Neural cell (in vitro differentiated cells): Measurements from ENCODE around the gene MOBP. TPM values are rescaled to one million over a fixed set of nuclear protein-coding genes. Genes with fewer than 3 reads are reported as not detected.

Experiments used
- H2AFZ ChIP-seq: fragments of 200-600, 300-800 bp; sonication (generic), shearing (Covaris generic); 2 replicates; pipeline ENCODE4 v1.6.0; 2014; ENCODE audit warnings: low read depth, mild to moderate bottlenecking, antibody characterized with exemption, low read length, moderate library complexity
- H3F3A ChIP-seq: fragments of 200-600 bp; shearing (Covaris generic); 2 replicates; pipeline ENCODE4 v1.6.1; 2016; ENCODE audit warnings: mild to moderate bottlenecking, moderate library complexity, mixed read lengths, antibody characterized with exemption, low read length; ENCODE audit not compliant: insufficient read depth, poor library complexity, severe bottlenecking
- H3K27ac ChIP-seq: fragments of 200-600, 300-800 bp; sonication (generic), shearing (Covaris generic); 2 replicates; pipeline ENCODE4 v1.5.1; 2014; ENCODE audit warnings: mild to moderate bottlenecking, low read length, moderate library complexity
- H3K27me3 ChIP-seq: fragments of 300-800, 200-600 bp; sonication (generic), shearing (Covaris generic); 2 replicates; pipeline ENCODE4 v1.6.0; 2014; ENCODE audit warnings: mild to moderate bottlenecking, low read depth, low read length, moderate library complexity; ENCODE audit not compliant: insufficient read depth
- H3K36me3 ChIP-seq: fragments of 300-800, 200-600 bp; sonication (generic), shearing (Covaris generic); 2 replicates; pipeline ENCODE4 v1.5.1; 2014; ENCODE audit warnings: mild to moderate bottlenecking, antibody characterized with exemption, low read length, moderate library complexity; ENCODE audit not compliant: insufficient read depth
- H3K4me2 ChIP-seq: fragments of 300-800, 200-600 bp; sonication (generic), shearing (Covaris generic); 2 replicates; pipeline ENCODE4 v1.6.0; 2014; ENCODE audit warnings: mild to moderate bottlenecking, low read length
- H3K4me3 ChIP-seq: fragments of 300-800, 200-600 bp; sonication (generic), shearing (Covaris generic); 2 replicates; pipeline ENCODE4 v1.5.1; 2014; ENCODE audit warnings: mild to moderate bottlenecking, low read length, moderate library complexity
- H3K79me2 ChIP-seq: fragments of 200-600 bp; shearing (Covaris generic); replicated peaks from 2 replicates; pipeline ENCODE4 v1.6.0; 2014; ENCODE audit warnings: mild to moderate bottlenecking, low read length, moderate library complexity; ENCODE audit not compliant: insufficient read depth
- H3K9ac ChIP-seq: fragments of 300-800, 200-600 bp; sonication (generic), shearing (Covaris generic); 2 replicates; pipeline ENCODE4 v1.6.1; 2016; ENCODE audit warnings: mild to moderate bottlenecking, low read length, mixed read lengths
- H3K9me2 ChIP-seq: fragments of 200-600 bp; shearing (Covaris generic); 2 replicates; pipeline ENCODE4 v1.6.1; 2016; ENCODE audit warnings: mild to moderate bottlenecking, low read length, mixed read lengths; ENCODE audit not compliant: insufficient read depth
- H3K9me3 ChIP-seq: fragments of 200-600, 300-800 bp; sonication (generic), shearing (Covaris generic); 2 replicates; pipeline ENCODE4 v1.6.1; 2016; ENCODE audit warnings: mild to moderate bottlenecking, mixed run types, low read length, moderate library complexity, mixed read lengths
- H4K20me1 ChIP-seq: fragments of 200-600 bp; shearing (Covaris generic); 2 replicates; pipeline ENCODE4 v1.6.1; 2016; ENCODE audit warnings: mild to moderate bottlenecking, mixed run types; ENCODE audit not compliant: insufficient read depth
- EP300 ChIP-seq: fragments of 450-650 bp; conservative IDR thresholded peaks from 2 replicates; pipeline ENCODE4 v1.6.1; 2014; ENCODE audit warnings: antibody characterized with exemption, mild to moderate bottlenecking, moderate library complexity; ENCODE audit not compliant: poor library complexity, severe bottlenecking
- EZH2 ChIP-seq: fragments of 200-600, 300-800 bp; shearing (Covaris generic), sonication (generic); IDR thresholded peaks from 2 replicates; pipeline ENCODE4 v1.6.1; 2014; ENCODE audit warnings: antibody characterized with exemption, low read length, borderline replicate concordance, mild to moderate bottlenecking; ENCODE audit not compliant: insufficient read depth, poor library complexity, severe bottlenecking
- MXI1 ChIP-seq: fragments of 450-650 bp; conservative IDR thresholded peaks from 2 replicates; pipeline ENCODE4 v1.6.1; 2014; ENCODE audit warnings: antibody characterized with exemption, mild to moderate bottlenecking; ENCODE audit not compliant: poor library complexity, severe bottlenecking
- POLR2AphosphoS5 ChIP-seq: IDR thresholded peaks from 2 replicates; pipeline ENCODE4 v1.6.1; 2012
- RAD21 ChIP-seq: fragments of 450-650 bp; conservative IDR thresholded peaks from 2 replicates; pipeline ENCODE4 v1.6.1; 2014; ENCODE audit warnings: antibody characterized with exemption, mild to moderate bottlenecking, moderate library complexity
- SMC3 ChIP-seq: fragments of 450-650 bp; conservative IDR thresholded peaks from 2 replicates; pipeline ENCODE4 v1.6.1; 2014; ENCODE audit warnings: antibody characterized with exemption, mild to moderate bottlenecking, moderate library complexity; ENCODE audit not compliant: poor library complexity
- TAF1 ChIP-seq: IDR thresholded peaks from 2 replicates; pipeline ENCODE4 v1.6.1; 2012; ENCODE audit warnings: low read depth
- polyA plus RNA-seq: library from polyadenylated mRNA; depleted of rRNA; stranded (reverse); fragments of >200 nt; gene quantifications from 2 replicates; pipeline ENCODE4 v1.2.3, GENCODE V29; 2014
- TF ChIP-seq, protein P1 (sequence below): fragments of 450-650 bp; IDR thresholded peaks from 2 replicates; pipeline ENCODE4 v1.5.1; 2014; ENCODE audit warnings: antibody characterized with exemption, mild to moderate bottlenecking, moderate library complexity; ENCODE audit not compliant: poor library complexity, severe bottlenecking
- TF ChIP-seq, protein P2 (sequence below): IDR thresholded peaks from 2 replicates; pipeline ENCODE4 v1.6.1; 2012; ENCODE audit warnings: borderline replicate concordance

MOBP gene
- polyA plus RNA-seq, 1 donor from 2014 or later = not detected

DNA sequence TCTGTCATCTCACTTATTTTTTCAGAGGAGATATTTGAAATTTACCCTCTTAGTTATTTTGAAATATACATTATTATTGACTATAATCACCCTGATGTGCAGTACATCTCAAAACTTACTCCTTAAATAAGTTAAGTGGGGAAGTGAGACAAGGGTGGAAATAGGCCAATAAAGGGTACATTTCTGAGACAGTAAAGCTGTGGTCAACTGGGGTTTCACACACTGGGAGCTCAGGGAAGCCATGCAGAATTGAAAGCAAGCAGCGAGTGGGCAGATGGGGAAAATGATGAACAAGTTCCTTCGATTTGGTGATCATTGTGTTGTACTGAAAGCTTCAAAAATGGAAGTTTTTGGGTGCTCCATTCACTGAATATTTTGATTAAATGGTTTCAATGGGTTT is 21.6 kb upstream of the MOBP start:
- Histone ChIP-seq H3K79me2 (no peaks in the 10 kb centered on the region), H4K20me1 (no peaks in the 10 kb centered on the region), H2AFZ (no peak overlapping the region), H3K9me3 (no peaks in the 10 kb centered on the region), H3K9ac (no peak overlapping the region), H3K27ac (no peak overlapping the region), H3K4me3 (no peak overlapping the region), H3K9me2 (no peaks in the 10 kb centered on the region), H3K27me3 (no peaks in the 10 kb centered on the region), H3K4me2 (no peak overlapping the region), H3F3A (no peaks in the 10 kb centered on the region), H3K36me3 (no peaks in the 10 kb centered on the region)
- TF ChIP-seq EZH2 (no peak), TAF1 (no peak), POLR2AphosphoS5 (no peak), RAD21 (no peak), MXI1 (no peak), SMC3 (no peak), EP300 (no peak)
- TF ChIP-seq, protein P1, sequence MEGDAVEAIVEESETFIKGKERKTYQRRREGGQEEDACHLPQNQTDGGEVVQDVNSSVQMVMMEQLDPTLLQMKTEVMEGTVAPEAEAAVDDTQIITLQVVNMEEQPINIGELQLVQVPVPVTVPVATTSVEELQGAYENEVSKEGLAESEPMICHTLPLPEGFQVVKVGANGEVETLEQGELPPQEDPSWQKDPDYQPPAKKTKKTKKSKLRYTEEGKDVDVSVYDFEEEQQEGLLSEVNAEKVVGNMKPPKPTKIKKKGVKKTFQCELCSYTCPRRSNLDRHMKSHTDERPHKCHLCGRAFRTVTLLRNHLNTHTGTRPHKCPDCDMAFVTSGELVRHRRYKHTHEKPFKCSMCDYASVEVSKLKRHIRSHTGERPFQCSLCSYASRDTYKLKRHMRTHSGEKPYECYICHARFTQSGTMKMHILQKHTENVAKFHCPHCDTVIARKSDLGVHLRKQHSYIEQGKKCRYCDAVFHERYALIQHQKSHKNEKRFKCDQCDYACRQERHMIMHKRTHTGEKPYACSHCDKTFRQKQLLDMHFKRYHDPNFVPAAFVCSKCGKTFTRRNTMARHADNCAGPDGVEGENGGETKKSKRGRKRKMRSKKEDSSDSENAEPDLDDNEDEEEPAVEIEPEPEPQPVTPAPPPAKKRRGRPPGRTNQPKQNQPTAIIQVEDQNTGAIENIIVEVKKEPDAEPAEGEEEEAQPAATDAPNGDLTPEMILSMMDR = no peak
- TF ChIP-seq, protein P2, sequence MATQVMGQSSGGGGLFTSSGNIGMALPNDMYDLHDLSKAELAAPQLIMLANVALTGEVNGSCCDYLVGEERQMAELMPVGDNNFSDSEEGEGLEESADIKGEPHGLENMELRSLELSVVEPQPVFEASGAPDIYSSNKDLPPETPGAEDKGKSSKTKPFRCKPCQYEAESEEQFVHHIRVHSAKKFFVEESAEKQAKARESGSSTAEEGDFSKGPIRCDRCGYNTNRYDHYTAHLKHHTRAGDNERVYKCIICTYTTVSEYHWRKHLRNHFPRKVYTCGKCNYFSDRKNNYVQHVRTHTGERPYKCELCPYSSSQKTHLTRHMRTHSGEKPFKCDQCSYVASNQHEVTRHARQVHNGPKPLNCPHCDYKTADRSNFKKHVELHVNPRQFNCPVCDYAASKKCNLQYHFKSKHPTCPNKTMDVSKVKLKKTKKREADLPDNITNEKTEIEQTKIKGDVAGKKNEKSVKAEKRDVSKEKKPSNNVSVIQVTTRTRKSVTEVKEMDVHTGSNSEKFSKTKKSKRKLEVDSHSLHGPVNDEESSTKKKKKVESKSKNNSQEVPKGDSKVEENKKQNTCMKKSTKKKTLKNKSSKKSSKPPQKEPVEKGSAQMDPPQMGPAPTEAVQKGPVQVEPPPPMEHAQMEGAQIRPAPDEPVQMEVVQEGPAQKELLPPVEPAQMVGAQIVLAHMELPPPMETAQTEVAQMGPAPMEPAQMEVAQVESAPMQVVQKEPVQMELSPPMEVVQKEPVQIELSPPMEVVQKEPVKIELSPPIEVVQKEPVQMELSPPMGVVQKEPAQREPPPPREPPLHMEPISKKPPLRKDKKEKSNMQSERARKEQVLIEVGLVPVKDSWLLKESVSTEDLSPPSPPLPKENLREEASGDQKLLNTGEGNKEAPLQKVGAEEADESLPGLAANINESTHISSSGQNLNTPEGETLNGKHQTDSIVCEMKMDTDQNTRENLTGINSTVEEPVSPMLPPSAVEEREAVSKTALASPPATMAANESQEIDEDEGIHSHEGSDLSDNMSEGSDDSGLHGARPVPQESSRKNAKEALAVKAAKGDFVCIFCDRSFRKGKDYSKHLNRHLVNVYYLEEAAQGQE = no peak

- Histone ChIP-seq H3F3A (no peaks in the 10 kb centered on the region), H3K79me2 (no peaks in the 10 kb centered on the region), H2AFZ (no peak overlapping the region), H3K9me3 (no peaks in the 10 kb centered on the region), H4K20me1 (no peaks in the 10 kb centered on the region), H3K36me3 (no peaks in the 10 kb centered on the region), H3K4me2 (no peak overlapping the region), H3K4me3 (no peak overlapping the region), H3K27me3 (no peaks in the 10 kb centered on the region), H3K27ac (no peak overlapping the region), H3K9ac (no peak overlapping the region), H3K9me2 (no peaks in the 10 kb centered on the region)
- no peak for TF ChIP-seq TAF1
- TF ChIP-seq SMC3 = no peak
- TF ChIP-seq MXI1 = no peak
Observed at GRCh38 chr3:39446444-39446843, 21.0 kb upstream of the MOBP start.
